Neural cell (in vitro differentiated cells): Measurements from ENCODE around the gene SYP. TPM values are rescaled to one million over a fixed set of nuclear protein-coding genes. Genes with fewer than 3 reads are reported as not detected.

Source experiments
- H2AFZ ChIP-seq: fragments of 200-600, 300-800 bp; sonication (generic), shearing (Covaris generic); 2 replicates; pipeline ENCODE4 v1.6.0; 2014; ENCODE audit warnings: low read depth, mild to moderate bottlenecking, antibody characterized with exemption, low read length, moderate library complexity
- H3F3A ChIP-seq: fragments of 200-600 bp; shearing (Covaris generic); 2 replicates; pipeline ENCODE4 v1.6.1; 2016; ENCODE audit warnings: mild to moderate bottlenecking, moderate library complexity, mixed read lengths, antibody characterized with exemption, low read length; ENCODE audit not compliant: insufficient read depth, poor library complexity, severe bottlenecking
- H3K27ac ChIP-seq: fragments of 200-600, 300-800 bp; sonication (generic), shearing (Covaris generic); 2 replicates; pipeline ENCODE4 v1.5.1; 2014; ENCODE audit warnings: mild to moderate bottlenecking, low read length, moderate library complexity
- H3K27me3 ChIP-seq: fragments of 300-800, 200-600 bp; sonication (generic), shearing (Covaris generic); 2 replicates; pipeline ENCODE4 v1.6.0; 2014; ENCODE audit warnings: mild to moderate bottlenecking, low read depth, low read length, moderate library complexity; ENCODE audit not compliant: insufficient read depth
- H3K36me3 ChIP-seq: fragments of 300-800, 200-600 bp; sonication (generic), shearing (Covaris generic); 2 replicates; pipeline ENCODE4 v1.5.1; 2014; ENCODE audit warnings: mild to moderate bottlenecking, antibody characterized with exemption, low read length, moderate library complexity; ENCODE audit not compliant: insufficient read depth
- H3K4me2 ChIP-seq: fragments of 300-800, 200-600 bp; sonication (generic), shearing (Covaris generic); 2 replicates; pipeline ENCODE4 v1.6.0; 2014; ENCODE audit warnings: mild to moderate bottlenecking, low read length
- H3K4me3 ChIP-seq: fragments of 300-800, 200-600 bp; sonication (generic), shearing (Covaris generic); 2 replicates; pipeline ENCODE4 v1.5.1; 2014; ENCODE audit warnings: mild to moderate bottlenecking, low read length, moderate library complexity
- H3K79me2 ChIP-seq: fragments of 200-600 bp; shearing (Covaris generic); replicated peaks from 2 replicates; pipeline ENCODE4 v1.6.0; 2014; ENCODE audit warnings: mild to moderate bottlenecking, low read length, moderate library complexity; ENCODE audit not compliant: insufficient read depth
- H3K9ac ChIP-seq: fragments of 300-800, 200-600 bp; sonication (generic), shearing (Covaris generic); 2 replicates; pipeline ENCODE4 v1.6.1; 2016; ENCODE audit warnings: mild to moderate bottlenecking, low read length, mixed read lengths
- H3K9me2 ChIP-seq: fragments of 200-600 bp; shearing (Covaris generic); 2 replicates; pipeline ENCODE4 v1.6.1; 2016; ENCODE audit warnings: mild to moderate bottlenecking, low read length, mixed read lengths; ENCODE audit not compliant: insufficient read depth
- H3K9me3 ChIP-seq: fragments of 200-600, 300-800 bp; sonication (generic), shearing (Covaris generic); 2 replicates; pipeline ENCODE4 v1.6.1; 2016; ENCODE audit warnings: mild to moderate bottlenecking, mixed run types, low read length, moderate library complexity, mixed read lengths
- H4K20me1 ChIP-seq: fragments of 200-600 bp; shearing (Covaris generic); 2 replicates; pipeline ENCODE4 v1.6.1; 2016; ENCODE audit warnings: mild to moderate bottlenecking, mixed run types; ENCODE audit not compliant: insufficient read depth
- EP300 ChIP-seq: fragments of 450-650 bp; conservative IDR thresholded peaks from 2 replicates; pipeline ENCODE4 v1.6.1; 2014; ENCODE audit warnings: antibody characterized with exemption, mild to moderate bottlenecking, moderate library complexity; ENCODE audit not compliant: poor library complexity, severe bottlenecking
- EZH2 ChIP-seq: fragments of 200-600, 300-800 bp; shearing (Covaris generic), sonication (generic); IDR thresholded peaks from 2 replicates; pipeline ENCODE4 v1.6.1; 2014; ENCODE audit warnings: antibody characterized with exemption, low read length, borderline replicate concordance, mild to moderate bottlenecking; ENCODE audit not compliant: insufficient read depth, poor library complexity, severe bottlenecking
- MXI1 ChIP-seq: fragments of 450-650 bp; conservative IDR thresholded peaks from 2 replicates; pipeline ENCODE4 v1.6.1; 2014; ENCODE audit warnings: antibody characterized with exemption, mild to moderate bottlenecking; ENCODE audit not compliant: poor library complexity, severe bottlenecking
- POLR2AphosphoS5 ChIP-seq: IDR thresholded peaks from 2 replicates; pipeline ENCODE4 v1.6.1; 2012
- RAD21 ChIP-seq: fragments of 450-650 bp; conservative IDR thresholded peaks from 2 replicates; pipeline ENCODE4 v1.6.1; 2014; ENCODE audit warnings: antibody characterized with exemption, mild to moderate bottlenecking, moderate library complexity
- SMC3 ChIP-seq: fragments of 450-650 bp; conservative IDR thresholded peaks from 2 replicates; pipeline ENCODE4 v1.6.1; 2014; ENCODE audit warnings: antibody characterized with exemption, mild to moderate bottlenecking, moderate library complexity; ENCODE audit not compliant: poor library complexity
- TAF1 ChIP-seq: IDR thresholded peaks from 2 replicates; pipeline ENCODE4 v1.6.1; 2012; ENCODE audit warnings: low read depth
- polyA plus RNA-seq: library from polyadenylated mRNA; depleted of rRNA; stranded (reverse); fragments of >200 nt; gene quantifications from 2 replicates; pipeline ENCODE4 v1.2.3, GENCODE V29; 2014
- TF ChIP-seq, protein P1 (sequence below): IDR thresholded peaks from 2 replicates; pipeline ENCODE4 v1.6.1; 2012; ENCODE audit warnings: borderline replicate concordance
- TF ChIP-seq, protein P2 (sequence below): fragments of 450-650 bp; IDR thresholded peaks from 2 replicates; pipeline ENCODE4 v1.5.1; 2014; ENCODE audit warnings: antibody characterized with exemption, mild to moderate bottlenecking, moderate library complexity; ENCODE audit not compliant: poor library complexity, severe bottlenecking

Gene SYP
- polyA plus RNA-seq, 1 donor from 2014 or later, result 240 TPM

DNA sequence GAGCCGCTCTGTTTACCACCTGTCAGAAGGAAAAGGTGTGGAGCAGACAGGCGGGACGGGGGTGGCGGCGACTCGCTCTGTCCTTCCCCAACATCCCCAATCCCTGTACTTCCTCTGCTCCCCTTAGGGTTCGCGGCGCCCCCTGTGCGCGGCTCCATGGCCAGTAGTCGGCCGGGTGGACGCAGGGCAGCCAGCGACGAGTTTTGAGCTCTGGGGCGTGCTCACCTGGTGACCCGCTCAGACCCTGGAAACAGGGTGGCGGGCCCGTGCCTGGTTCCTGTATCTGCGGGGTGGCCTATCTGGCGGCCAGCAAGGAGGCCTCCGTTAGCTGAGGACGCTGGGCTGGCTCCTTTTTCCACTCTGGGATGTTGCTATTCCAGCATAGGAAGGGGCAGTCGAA is 42.8 kb downstream of the SYP start:
- H2AFZ ChIP-seq, result no peak overlapping the region
- no peak overlapping the region for H3K4me2 ChIP-seq

DNA sequence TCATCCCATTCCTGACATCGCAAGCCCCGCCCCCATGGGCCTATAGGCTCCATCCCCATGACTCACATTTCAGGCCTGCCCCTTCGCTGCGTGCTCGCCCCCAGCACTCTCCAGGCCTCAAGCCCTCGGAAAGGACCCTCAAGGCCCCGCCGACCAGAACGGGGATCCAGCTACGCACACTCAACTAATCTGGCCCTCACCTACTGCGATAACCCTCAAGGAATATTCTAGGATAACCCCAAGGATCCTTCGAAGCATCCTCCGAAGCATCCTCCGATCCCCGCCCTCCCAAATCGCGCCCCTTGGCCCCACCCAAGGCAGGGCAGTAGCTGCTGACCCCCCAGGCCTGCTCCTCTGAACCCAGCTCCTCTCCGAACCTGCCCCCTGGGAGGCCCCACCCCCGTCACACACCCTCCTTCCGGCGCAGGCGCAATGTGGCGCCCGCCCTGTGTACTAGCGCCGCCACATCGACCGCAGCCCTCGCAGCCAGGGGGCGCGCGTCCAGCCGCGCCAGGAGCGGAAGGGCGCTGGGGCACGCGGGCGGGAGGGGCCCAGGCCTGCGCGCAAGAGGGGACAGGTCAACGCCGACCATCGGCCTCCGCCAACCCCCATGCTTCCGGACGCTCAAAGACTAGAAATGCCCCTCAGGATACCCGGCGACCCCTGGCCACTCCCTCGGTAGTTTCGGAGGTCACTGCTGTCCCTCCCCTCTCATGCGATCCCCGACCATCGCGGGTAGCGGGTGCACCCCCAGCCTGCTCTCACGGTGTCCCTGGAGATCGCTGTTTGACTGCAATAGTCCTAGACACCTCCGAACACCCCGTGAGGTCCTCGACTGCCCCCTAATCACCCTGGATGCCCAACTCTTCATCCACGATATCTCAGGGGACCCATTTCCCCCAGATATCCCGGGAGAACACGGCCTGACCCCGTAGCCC is 43.8 kb downstream of the SYP start:
- Histone ChIP-seq H3K9me2 (no peaks in the 10 kb centered on the region), H3K36me3 (no peaks in the 10 kb centered on the region), H3K9ac (peak overlapping the region; percentile 72), H3K27ac (peak overlapping the region; percentile 77), H2AFZ (no peak overlapping the region), H3K27me3 (no peaks in the 10 kb centered on the region), H3K9me3 (no peaks in the 10 kb centered on the region), H3K4me3 (peak overlapping the region; percentile 63), H3K4me2 (no peak overlapping the region), H3F3A (no peaks in the 10 kb centered on the region), H4K20me1 (no peaks in the 10 kb centered on the region), H3K79me2 (no peaks in the 10 kb centered on the region)
- TF ChIP-seq, protein P1, sequence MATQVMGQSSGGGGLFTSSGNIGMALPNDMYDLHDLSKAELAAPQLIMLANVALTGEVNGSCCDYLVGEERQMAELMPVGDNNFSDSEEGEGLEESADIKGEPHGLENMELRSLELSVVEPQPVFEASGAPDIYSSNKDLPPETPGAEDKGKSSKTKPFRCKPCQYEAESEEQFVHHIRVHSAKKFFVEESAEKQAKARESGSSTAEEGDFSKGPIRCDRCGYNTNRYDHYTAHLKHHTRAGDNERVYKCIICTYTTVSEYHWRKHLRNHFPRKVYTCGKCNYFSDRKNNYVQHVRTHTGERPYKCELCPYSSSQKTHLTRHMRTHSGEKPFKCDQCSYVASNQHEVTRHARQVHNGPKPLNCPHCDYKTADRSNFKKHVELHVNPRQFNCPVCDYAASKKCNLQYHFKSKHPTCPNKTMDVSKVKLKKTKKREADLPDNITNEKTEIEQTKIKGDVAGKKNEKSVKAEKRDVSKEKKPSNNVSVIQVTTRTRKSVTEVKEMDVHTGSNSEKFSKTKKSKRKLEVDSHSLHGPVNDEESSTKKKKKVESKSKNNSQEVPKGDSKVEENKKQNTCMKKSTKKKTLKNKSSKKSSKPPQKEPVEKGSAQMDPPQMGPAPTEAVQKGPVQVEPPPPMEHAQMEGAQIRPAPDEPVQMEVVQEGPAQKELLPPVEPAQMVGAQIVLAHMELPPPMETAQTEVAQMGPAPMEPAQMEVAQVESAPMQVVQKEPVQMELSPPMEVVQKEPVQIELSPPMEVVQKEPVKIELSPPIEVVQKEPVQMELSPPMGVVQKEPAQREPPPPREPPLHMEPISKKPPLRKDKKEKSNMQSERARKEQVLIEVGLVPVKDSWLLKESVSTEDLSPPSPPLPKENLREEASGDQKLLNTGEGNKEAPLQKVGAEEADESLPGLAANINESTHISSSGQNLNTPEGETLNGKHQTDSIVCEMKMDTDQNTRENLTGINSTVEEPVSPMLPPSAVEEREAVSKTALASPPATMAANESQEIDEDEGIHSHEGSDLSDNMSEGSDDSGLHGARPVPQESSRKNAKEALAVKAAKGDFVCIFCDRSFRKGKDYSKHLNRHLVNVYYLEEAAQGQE, result no peak
- TF ChIP-seq TAF1 (no peak), MXI1 (no peak), EP300 (no peak), SMC3 (peak; percentile 47), EZH2 (no peak), POLR2AphosphoS5 (peak; percentile 49)
- TF ChIP-seq, protein P2, sequence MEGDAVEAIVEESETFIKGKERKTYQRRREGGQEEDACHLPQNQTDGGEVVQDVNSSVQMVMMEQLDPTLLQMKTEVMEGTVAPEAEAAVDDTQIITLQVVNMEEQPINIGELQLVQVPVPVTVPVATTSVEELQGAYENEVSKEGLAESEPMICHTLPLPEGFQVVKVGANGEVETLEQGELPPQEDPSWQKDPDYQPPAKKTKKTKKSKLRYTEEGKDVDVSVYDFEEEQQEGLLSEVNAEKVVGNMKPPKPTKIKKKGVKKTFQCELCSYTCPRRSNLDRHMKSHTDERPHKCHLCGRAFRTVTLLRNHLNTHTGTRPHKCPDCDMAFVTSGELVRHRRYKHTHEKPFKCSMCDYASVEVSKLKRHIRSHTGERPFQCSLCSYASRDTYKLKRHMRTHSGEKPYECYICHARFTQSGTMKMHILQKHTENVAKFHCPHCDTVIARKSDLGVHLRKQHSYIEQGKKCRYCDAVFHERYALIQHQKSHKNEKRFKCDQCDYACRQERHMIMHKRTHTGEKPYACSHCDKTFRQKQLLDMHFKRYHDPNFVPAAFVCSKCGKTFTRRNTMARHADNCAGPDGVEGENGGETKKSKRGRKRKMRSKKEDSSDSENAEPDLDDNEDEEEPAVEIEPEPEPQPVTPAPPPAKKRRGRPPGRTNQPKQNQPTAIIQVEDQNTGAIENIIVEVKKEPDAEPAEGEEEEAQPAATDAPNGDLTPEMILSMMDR, result peak; percentile 68

More for the DNA sequence above, 42.8 kb downstream of the SYP start:
- H3F3A ChIP-seq, result no peaks in the 10 kb centered on the region
- H3K9ac ChIP-seq, result no peak overlapping the region
- no peaks in the 10 kb centered on the region for H3K36me3 ChIP-seq
- H3K4me3 ChIP-seq, result no peak overlapping the region
- H3K9me3 ChIP-seq, result no peaks in the 10 kb centered on the region
- no peaks in the 10 kb centered on the region for H4K20me1 ChIP-seq
- H3K9me2 ChIP-seq, result no peaks in the 10 kb centered on the region
- no peaks in the 10 kb centered on the region for H3K27me3 ChIP-seq
- H3K27ac ChIP-seq, result no peak overlapping the region
- TF ChIP-seq TAF1, result no peak
- TF ChIP-seq MXI1, result no peak
- TF ChIP-seq SMC3, result no peak
- TF ChIP-seq, protein P1, result no peak
- TF ChIP-seq EZH2, result no peak
- no peak for TF ChIP-seq RAD21
- TF ChIP-seq, protein P2, result no peak
- TF ChIP-seq EP300, result no peak
- TF ChIP-seq POLR2AphosphoS5, result no peak
- no peaks in the 10 kb centered on the region for H3K79me2 ChIP-seq
